Transverse colon (tissue), 4 donors: Measurements from ENCODE around the gene OSTC. TPM values are rescaled to one million over a fixed set of nuclear protein-coding genes. Genes with fewer than 3 reads are reported as not detected.

Experiments
- DNase-seq: peaks from one replicate; pipeline ENCODE4 v3.0.0-alpha.2; 2019
- H3K27ac ChIP-seq, 4 donors: fragments of 200-600 bp; sonication (generic); 2 replicates each; pipeline ENCODE4 v1.5.1; 2016 to 2018; ENCODE audit warnings: inconsistent platforms in 4 of 4
- H3K27me3 ChIP-seq: fragments of 200-600 bp; sonication (generic); 2 replicates; pipeline ENCODE4 v1.5.1; 2017; ENCODE audit warnings: inconsistent platforms
- H3K36me3 ChIP-seq, 4 donors: fragments of 200-600 bp; sonication (generic); 2 replicates each; pipeline ENCODE4 v1.5.1; 2017 to 2019; ENCODE audit warnings: inconsistent platforms in 4 of 4
- H3K4me1 ChIP-seq, 4 donors: fragments of 200-600 bp; sonication (generic); 2 replicates each; pipeline ENCODE4 v1.5.1; 2017 to 2020; ENCODE audit warnings: inconsistent platforms in 4 of 4
- H3K4me3 ChIP-seq, 4 donors: fragments of 200-600 bp; sonication (generic); 1 replicate in 1 of 4; 2 replicates in 3 of 4; pipeline versions ENCODE4 v1.5.1 to v1.6.1; 2017 to 2019; ENCODE audit warnings: inconsistent platforms in 4 of 4
- H3K9me3 ChIP-seq, 2 donors: fragments of 200-600 bp; sonication (generic); 2 replicates each; pipeline ENCODE4 v1.5.1; 2017 to 2019; ENCODE audit warnings: inconsistent platforms in 2 of 2
- EP300 ChIP-seq: sonication (generic); formaldehyde crosslinking; IDR thresholded peaks from one replicate; pipeline ENCODE4 v1.6.1; 2017; ENCODE audit warnings: antibody characterized with exemption, low read depth
- POLR2A ChIP-seq: fragments of 450-650 bp; IDR thresholded peaks from one replicate; pipeline ENCODE4 v1.6.1; 2016; ENCODE audit warnings: antibody characterized with exemption, mild to moderate bottlenecking, moderate library complexity
- POLR2AphosphoS5 ChIP-seq, 3 donors: sonication (generic); formaldehyde crosslinking; IDR thresholded peaks; one replicate each; pipeline ENCODE4 v1.6.1; 2016; ENCODE audit warnings: antibody characterized with exemption in 3 of 3
- WGBS, 2 donors: methylation state at CpG; one replicate each; pipeline ENCODE4 v1.1.5; 2018; ENCODE audit warnings: low coverage in 1 of 2; 5-methylcytosine and 5-hydroxymethylcytosine counted together
- in situ Hi-C, 4 donors: fragments of 200-750 bp; cut with MboI; loops; one replicate each; pipeline versions ENCODE4 v1.15.0 to v1.15.1; 2017; ENCODE audit warnings: low sequenced_read_pairs in 3 of 4, low pct_ligation_motif_present in 1 of 4, low pct_unique_long_range_greater_than_20kb in 1 of 4
- intact Hi-C: fragments of 100-400 bp; cut with DNase I; formaldehyde crosslinking; loops from one replicate; pipeline ENCODE4 v1.15.1; 2023; ENCODE audit warnings: low total_unique reads
- total RNA-seq, 4 donors: library from RNA; depleted of rRNA; stranded (reverse); fragments of >200 nt; gene quantifications; one replicate each; pipeline ENCODE4 v1.1.0, GENCODE V29; 2016
- TF ChIP-seq, protein P1 (sequence below), 5 experiments: fragments of 200-600 bp in 3 of 5; fragments of 450-650 bp in 2 of 5; sonication (generic) in 3 of 5; IDR thresholded peaks; 1 replicate in 2 of 5; 2 replicates in 3 of 5; pipeline ENCODE4 v1.5.1; 2016 to 2017; ENCODE audit warnings: antibody characterized with exemption in 5 of 5, inconsistent platforms in 3 of 5, mild to moderate bottlenecking in 2 of 5, moderate library complexity in 1 of 5

The OSTC gene
- total RNA-seq, 4 donors from 2014 or later, result 45.4 to 56.5 (median 51.6) TPM

DNA sequence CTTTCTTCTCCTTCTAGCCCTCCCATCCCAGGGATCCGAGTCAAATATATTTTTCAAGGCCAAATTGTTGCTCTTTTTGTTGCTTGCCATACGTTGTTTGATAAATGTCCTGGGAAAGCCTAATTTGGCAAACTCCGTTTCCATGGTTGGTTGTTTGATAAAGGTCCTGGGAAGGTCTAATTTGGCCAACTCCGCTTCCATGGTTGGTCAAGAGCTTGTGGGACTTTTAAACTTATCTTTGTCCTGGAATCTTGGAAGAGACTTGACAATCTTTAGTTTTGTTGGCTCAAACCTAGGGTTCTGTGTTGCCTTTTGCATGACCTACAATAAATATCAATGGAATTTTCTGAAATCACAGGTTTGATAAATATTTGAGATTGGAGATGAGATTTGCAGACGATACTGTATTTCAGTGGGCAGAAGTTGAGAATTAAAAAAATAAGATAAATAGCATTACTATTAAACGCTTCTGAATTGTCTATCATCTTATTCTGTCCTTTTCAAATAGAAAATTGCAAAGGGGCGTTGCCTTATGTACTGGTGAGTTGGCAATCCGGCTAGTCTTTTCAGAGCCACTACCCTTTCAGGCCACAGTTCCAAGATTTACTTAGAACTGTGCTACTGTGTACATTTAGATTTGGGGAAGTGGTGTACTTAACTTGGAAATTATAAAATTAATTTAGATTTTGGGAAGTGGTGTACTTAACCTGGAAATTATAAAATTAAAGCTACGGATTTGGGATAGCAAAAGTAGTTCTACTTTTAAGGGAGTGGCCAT, 804 bp downstream of the OSTC start:
- Histone ChIP-seq H3K4me3 (peak overlapping the region; percentile 62 to 88 (median 75)), H3K27me3 (no peaks in the 10 kb centered on the region), H3K4me1 (peaks cover 8 to 24% (median 10%) of the 10 kb centered on the region in 4 donors), H3K27ac (peak overlapping the region; percentile 84 to 93 (median 90)), H3K9me3 (no peaks in the 10 kb centered on the region), H3K36me3 (no peaks in the 10 kb centered on the region)
- TF ChIP-seq, protein P1, sequence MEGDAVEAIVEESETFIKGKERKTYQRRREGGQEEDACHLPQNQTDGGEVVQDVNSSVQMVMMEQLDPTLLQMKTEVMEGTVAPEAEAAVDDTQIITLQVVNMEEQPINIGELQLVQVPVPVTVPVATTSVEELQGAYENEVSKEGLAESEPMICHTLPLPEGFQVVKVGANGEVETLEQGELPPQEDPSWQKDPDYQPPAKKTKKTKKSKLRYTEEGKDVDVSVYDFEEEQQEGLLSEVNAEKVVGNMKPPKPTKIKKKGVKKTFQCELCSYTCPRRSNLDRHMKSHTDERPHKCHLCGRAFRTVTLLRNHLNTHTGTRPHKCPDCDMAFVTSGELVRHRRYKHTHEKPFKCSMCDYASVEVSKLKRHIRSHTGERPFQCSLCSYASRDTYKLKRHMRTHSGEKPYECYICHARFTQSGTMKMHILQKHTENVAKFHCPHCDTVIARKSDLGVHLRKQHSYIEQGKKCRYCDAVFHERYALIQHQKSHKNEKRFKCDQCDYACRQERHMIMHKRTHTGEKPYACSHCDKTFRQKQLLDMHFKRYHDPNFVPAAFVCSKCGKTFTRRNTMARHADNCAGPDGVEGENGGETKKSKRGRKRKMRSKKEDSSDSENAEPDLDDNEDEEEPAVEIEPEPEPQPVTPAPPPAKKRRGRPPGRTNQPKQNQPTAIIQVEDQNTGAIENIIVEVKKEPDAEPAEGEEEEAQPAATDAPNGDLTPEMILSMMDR (IDR thresholded peaks at IDR 0.05), result no peak
- TF ChIP-seq EP300 (no peak), POLR2AphosphoS5 (IDR thresholded peaks at IDR 0.05) (no peak), POLR2A (no peak)
- in situ Hi-C loops (no loop called here), intact Hi-C loops (no loop called here)
- WGBS, 2 donors, result 5 to 10% methylated on average over 6 to 9 of the region's 9 CpGs
- no peak for DNase-seq

DNA sequence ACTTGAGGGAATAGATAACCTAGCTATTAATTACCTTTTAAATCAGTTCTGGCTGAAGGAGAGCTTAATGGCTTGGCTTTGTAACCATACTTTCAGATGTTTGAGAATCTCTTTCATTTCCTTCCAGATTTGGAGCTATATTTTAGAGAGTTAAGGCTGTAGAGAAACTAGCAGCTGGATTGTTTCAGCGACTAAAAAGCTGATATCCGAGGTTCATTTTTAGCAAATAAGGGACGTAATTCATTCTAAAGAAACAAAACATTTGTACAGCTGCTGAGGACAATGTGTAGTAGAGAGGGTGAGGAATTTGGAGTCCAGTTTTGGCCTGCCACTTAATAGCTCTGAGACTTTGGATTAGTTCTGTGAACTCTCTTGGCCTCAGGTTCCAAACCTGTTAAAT, 12.2 kb downstream of the OSTC start:
- DNase-seq, result no peak
- H3K27me3 ChIP-seq, result no peaks in the 10 kb centered on the region
- TF ChIP-seq EP300 (no peak), POLR2AphosphoS5 (IDR thresholded peaks at IDR 0.05) (no peak), POLR2A (no peak)
- TF ChIP-seq, protein P1 (IDR thresholded peaks at IDR 0.05), result no peak
- no peaks in the 10 kb centered on the region for H3K4me1 ChIP-seq
- no peaks in the 10 kb centered on the region for H3K9me3 ChIP-seq
- no peak overlapping the region for H3K27ac ChIP-seq
- 82 to 94% methylated on average over 3 of the region's 3 CpGs for WGBS, 2 donors
- intact Hi-C loops (no loop called here), in situ Hi-C loops (no loop called here)
- peaks cover 0 to 47% (median 13%) of the 10 kb centered on the region in 4 donors for H3K36me3 ChIP-seq
- no peak overlapping the region for H3K4me3 ChIP-seq

DNA sequence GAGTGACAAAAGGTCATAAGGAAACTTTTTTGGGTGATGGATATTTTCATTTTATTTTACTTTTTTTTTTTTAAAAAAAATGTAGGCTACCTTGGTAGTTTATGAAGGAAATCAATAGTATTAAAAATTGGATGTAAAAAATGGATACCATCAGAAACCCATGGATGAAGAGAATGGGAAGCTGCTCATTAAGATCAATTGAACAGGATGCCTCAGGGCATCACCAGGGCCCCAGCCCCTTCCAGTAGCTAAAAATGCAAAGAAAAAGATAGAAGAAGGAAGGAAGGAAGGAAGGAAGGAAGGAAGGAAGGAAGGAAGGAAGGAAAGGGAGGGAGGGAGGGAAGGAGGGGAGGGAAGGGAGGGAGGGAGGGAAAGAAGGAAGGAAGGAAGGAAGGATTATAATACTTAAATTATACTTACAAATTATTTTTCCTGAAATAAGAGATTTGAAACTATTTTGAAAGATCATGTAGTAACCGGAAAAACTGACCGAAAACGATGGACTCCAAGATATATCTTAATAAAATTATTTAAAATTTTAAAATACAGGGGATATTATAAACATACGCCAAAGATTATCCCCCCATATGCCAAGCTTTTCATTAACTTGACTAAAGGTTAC, 24.1 kb downstream of the OSTC start:
- in situ Hi-C loops (no loop called here), intact Hi-C loops (no loop called here)
- no peaks in the 10 kb centered on the region for H3K36me3 ChIP-seq
- no peaks in the 10 kb centered on the region for H3K4me1 ChIP-seq
- no peaks in the 10 kb centered on the region for H3K27me3 ChIP-seq
- H3K4me3 ChIP-seq, result no peak overlapping the region
- no peak for DNase-seq
- H3K9me3 ChIP-seq, result no peaks in the 10 kb centered on the region
- no peak overlapping the region for H3K27ac ChIP-seq
- no peak for TF ChIP-seq POLR2AphosphoS5 (IDR thresholded peaks at IDR 0.05)
- no peak for TF ChIP-seq EP300
- TF ChIP-seq, protein P1 (IDR thresholded peaks at IDR 0.05), result no peak
- TF ChIP-seq POLR2A, result no peak
- WGBS, 2 donors, result 74 to 76% methylated on average over 4 of the region's 4 CpGs

DNA sequence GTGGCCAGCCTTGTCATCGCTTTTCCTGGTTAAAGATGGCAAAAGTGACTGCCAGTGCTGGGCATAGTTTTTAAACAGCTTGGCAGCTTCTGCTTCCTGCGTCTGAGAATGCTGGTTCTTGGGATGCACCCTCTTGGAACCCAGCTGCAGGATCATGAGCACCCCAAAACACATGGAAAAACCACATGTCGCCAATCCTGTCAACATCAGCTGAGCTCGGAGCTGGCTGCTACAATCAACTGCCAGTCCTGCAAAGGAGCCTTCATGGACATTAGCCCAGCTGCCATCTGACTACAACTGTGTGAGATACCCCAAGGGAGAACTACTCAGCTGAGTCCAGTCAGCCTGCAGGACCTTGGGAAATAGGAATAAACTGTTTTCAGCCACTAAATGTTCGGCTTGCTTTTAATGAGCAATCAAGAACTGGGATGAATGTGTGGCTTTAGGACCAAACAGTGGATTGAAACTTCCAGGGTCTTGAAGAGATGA, 31.0 kb downstream of the OSTC start:
- no peak overlapping the region for H3K4me3 ChIP-seq

More for the DNA sequence above, 31.0 kb downstream of the OSTC start:
- Histone ChIP-seq H3K9me3 (no peaks in the 10 kb centered on the region), H3K27me3 (no peaks in the 10 kb centered on the region), H3K4me1 (no peaks in the 10 kb centered on the region), H3K27ac (no peak overlapping the region), H3K36me3 (no peaks in the 10 kb centered on the region)
- no peak for TF ChIP-seq POLR2A
- TF ChIP-seq, protein P1 (IDR thresholded peaks at IDR 0.05), result no peak
- TF ChIP-seq POLR2AphosphoS5 (IDR thresholded peaks at IDR 0.05), result no peak
- TF ChIP-seq EP300, result no peak
- intact Hi-C loops (no loop called here), in situ Hi-C loops (no loop called here)
- 93% methylated on average over 5 of the region's 5 CpGs; no CpG with 5 or more reads in 1 of the 2 donors for WGBS, 2 donors
- no peak for DNase-seq
